Left lung (tissue), 10 donors: ENCODE measurements around the gene IPO5. TPM values are rescaled to one million over a fixed set of nuclear protein-coding genes. Genes with fewer than 3 reads are reported as not detected.
A peak's percentile ranks its signal among the peaks of the same experiment; 100 is the strongest.

ENCODE experiments used
- ATAC-seq: fragments of 200-7000 bp; cut with Tn5 transposase; one replicate; pipeline ENCODE4 v1.9.1; 2020; ENCODE audit warnings: moderate library complexity
- DNase-seq, 4 donors: peaks; one replicate each; pipeline ENCODE4 v3.0.0-alpha.2; 2013 to 2020
- H3K27ac ChIP-seq, 2 donors: fragments of 200-600 bp; sonication (generic) in 1 of 2; one replicate each; pipeline versions ENCODE4 v1.5.0 to v1.8.0; 2020 to 2021
- H3K27me3 ChIP-seq, 2 donors: fragments of 200-600 bp; sonication (generic) in 1 of 2; one replicate each; pipeline versions ENCODE4 v1.5.0 to v1.8.0; 2020 to 2021
- H3K36me3 ChIP-seq, 2 donors: fragments of 200-600 bp; sonication (generic) in 1 of 2; one replicate each; pipeline versions ENCODE4 v1.5.0 to v1.8.0; 2020 to 2021
- H3K4me1 ChIP-seq, 2 donors: fragments of 200-600 bp; one replicate each; pipeline ENCODE4 v1.8.0; 2021
- H3K4me3 ChIP-seq, 2 donors: fragments of 200-600 bp; sonication (generic) in 1 of 2; one replicate each; pipeline versions ENCODE4 v1.5.0 to v1.8.0; 2020 to 2021; ENCODE audit warnings: mild to moderate bottlenecking in 1 of 2
- H3K9me3 ChIP-seq, 2 donors: fragments of 200-600 bp; sonication (generic) in 1 of 2; one replicate each; pipeline versions ENCODE4 v1.5.0 to v1.8.0; 2020 to 2021
- intact Hi-C, 2 donors: fragments of 100-400 bp; cut with DNase I; formaldehyde crosslinking; loops; one replicate each; pipeline versions ENCODE4 v1.11.2 to v1.14.2; 2022
- polyA plus RNA-seq, 6 donors: library from polyadenylated mRNA; unstranded; fragments of 120-200 nt; gene quantifications; one replicate each; pipeline ENCODE4 v1.2.1, GENCODE V29; 2013; ENCODE audit not compliant: insufficient read length in 6 of 6
- total RNA-seq, 2 donors: library from RNA; stranded (reverse); fragmentation: NEBNext Ultra II Directional; extraction: Animal tissue kit (Norgen Biotek cat#: 25700); gene quantifications; one replicate each; pipeline ENCODE4 v1.2.1, GENCODE V29; 2021
- TF ChIP-seq, protein P1 (sequence below), 2 donors: fragments of 200-600 bp; sonication (generic) in 1 of 2; IDR thresholded peaks; one replicate each; pipeline versions ENCODE4 v1.5.0 to v1.8.0; 2021; ENCODE audit warnings: antibody characterized with exemption in 2 of 2
- donor health status: DM: no; HTN: yes; CAD: no.
- donor health status: DM: no; HTN: no; CAD: no.

The IPO5 gene
- total and polyA plus RNA-seq, 8 donors, result 74.5 to 170 (median 157) TPM

GRCh38 chr13:98059276-98059675 lies 105.8 kb downstream of the IPO5 start:
- H3K4me1 ChIP-seq, result no peaks in the 10 kb centered on the region
- no peaks in the 10 kb centered on the region for H3K27me3 ChIP-seq
- intact Hi-C loops, result no loop called here
- TF ChIP-seq, protein P1, sequence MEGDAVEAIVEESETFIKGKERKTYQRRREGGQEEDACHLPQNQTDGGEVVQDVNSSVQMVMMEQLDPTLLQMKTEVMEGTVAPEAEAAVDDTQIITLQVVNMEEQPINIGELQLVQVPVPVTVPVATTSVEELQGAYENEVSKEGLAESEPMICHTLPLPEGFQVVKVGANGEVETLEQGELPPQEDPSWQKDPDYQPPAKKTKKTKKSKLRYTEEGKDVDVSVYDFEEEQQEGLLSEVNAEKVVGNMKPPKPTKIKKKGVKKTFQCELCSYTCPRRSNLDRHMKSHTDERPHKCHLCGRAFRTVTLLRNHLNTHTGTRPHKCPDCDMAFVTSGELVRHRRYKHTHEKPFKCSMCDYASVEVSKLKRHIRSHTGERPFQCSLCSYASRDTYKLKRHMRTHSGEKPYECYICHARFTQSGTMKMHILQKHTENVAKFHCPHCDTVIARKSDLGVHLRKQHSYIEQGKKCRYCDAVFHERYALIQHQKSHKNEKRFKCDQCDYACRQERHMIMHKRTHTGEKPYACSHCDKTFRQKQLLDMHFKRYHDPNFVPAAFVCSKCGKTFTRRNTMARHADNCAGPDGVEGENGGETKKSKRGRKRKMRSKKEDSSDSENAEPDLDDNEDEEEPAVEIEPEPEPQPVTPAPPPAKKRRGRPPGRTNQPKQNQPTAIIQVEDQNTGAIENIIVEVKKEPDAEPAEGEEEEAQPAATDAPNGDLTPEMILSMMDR (IDR thresholded peaks at IDR 0.05), result no peak
- H3K9me3 ChIP-seq, result no peaks in the 10 kb centered on the region
- H3K36me3 ChIP-seq, result no peaks in the 10 kb centered on the region
- DNase-seq, result no peak
- no peak for ATAC-seq
- H3K4me3 ChIP-seq, result no peak overlapping the region
- no peak overlapping the region for H3K27ac ChIP-seq

DNA sequence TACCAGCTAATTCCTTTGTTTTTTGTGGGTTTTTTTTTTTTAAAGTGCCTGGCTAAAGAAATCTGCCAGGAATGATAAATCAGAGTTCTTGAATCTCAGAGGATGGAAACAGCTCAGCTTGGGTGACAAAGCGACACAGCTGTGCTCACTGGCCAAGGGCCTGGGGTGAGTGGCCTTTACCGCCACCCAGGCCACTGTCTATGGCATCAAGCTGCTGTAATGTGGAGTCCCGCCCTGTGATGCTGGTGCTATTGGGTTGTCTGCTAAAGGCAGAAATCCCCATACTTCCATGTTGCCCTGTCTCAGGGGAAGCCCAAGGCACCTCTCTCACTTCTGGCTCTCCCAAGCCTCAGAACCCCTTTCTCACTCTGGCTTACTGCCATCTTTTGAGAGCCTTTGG lies 106.8 kb downstream of the IPO5 start:
- H3K9me3 ChIP-seq, result no peaks in the 10 kb centered on the region
- DNase-seq (no peak), ATAC-seq (no peak)
- TF ChIP-seq, protein P1 (IDR thresholded peaks at IDR 0.05), result no peak
- H3K27me3 ChIP-seq, result no peaks in the 10 kb centered on the region
- H3K27ac ChIP-seq, result no peak overlapping the region
- H3K4me3 ChIP-seq, result no peak overlapping the region
- intact Hi-C loops, result no loop called here
- H3K4me1 ChIP-seq, result no peaks in the 10 kb centered on the region
- H3K36me3 ChIP-seq, result no peaks in the 10 kb centered on the region

- no peak overlapping the region for H3K27ac ChIP-seq
- DNase-seq (no peak), ATAC-seq (no peak)
- no peaks in the 10 kb centered on the region for H3K9me3 ChIP-seq
- H3K4me3 ChIP-seq, result no peak overlapping the region
- H3K27me3 ChIP-seq, result no peaks in the 10 kb centered on the region
- H3K36me3 ChIP-seq, result no peaks in the 10 kb centered on the region
- TF ChIP-seq, protein P1 (IDR thresholded peaks at IDR 0.05), result no peak
- H3K4me1 ChIP-seq, result no peaks in the 10 kb centered on the region
- intact Hi-C loops, result no loop called here
Observed at GRCh38 chr13:98065468-98065867, 112.0 kb downstream of the IPO5 start.

GRCh38 chr13:98066636-98067035 lies 113.2 kb downstream of the IPO5 start:
- TF ChIP-seq, protein P1 (IDR thresholded peaks at IDR 0.05), result no peak
- no peaks in the 10 kb centered on the region for H3K4me1 ChIP-seq
- no peaks in the 10 kb centered on the region for H3K27me3 ChIP-seq
- ATAC-seq, result peak; percentile 62
- DNase-seq, result no peak
- H3K9me3 ChIP-seq, result no peaks in the 10 kb centered on the region
- no peak overlapping the region for H3K27ac ChIP-seq
- no peaks in the 10 kb centered on the region for H3K36me3 ChIP-seq
- intact Hi-C loops, result no loop called here
- H3K4me3 ChIP-seq, result no peak overlapping the region

DNA sequence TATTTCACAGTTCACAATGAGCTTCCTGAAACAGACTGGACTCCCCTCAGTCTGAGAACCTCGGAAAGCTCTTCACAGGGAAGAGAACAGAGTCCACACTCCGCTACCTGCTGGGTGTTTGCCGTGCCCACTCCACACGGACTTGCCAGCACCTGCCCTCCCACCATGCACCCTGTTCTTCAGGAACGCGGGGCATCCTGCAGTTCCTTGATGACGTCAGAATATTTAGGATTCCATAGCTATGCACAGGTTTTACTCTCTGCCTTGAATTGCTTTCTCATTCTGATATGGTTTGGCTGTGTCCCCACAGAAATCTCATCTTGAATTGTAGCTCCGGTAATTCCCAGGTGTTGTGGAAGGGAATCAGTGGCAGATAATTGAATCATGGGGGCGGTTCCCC lies 115.0 kb downstream of the IPO5 start:
- H3K27ac ChIP-seq, result no peak overlapping the region
- H3K9me3 ChIP-seq, result no peaks in the 10 kb centered on the region
- H3K4me3 ChIP-seq, result no peak overlapping the region
- peak; percentile 34 for ATAC-seq
- peak in 1 of 4 donors; percentile 31 for DNase-seq
- TF ChIP-seq, protein P1 (IDR thresholded peaks at IDR 0.05), result no peak
- no peaks in the 10 kb centered on the region for H3K4me1 ChIP-seq
- no peaks in the 10 kb centered on the region for H3K27me3 ChIP-seq
- intact Hi-C loops, result no loop called here
- no peaks in the 10 kb centered on the region for H3K36me3 ChIP-seq
